GM12878 (cell line): Measurements from ENCODE around the gene BEND7. TPM values are rescaled to one million over a fixed set of nuclear protein-coding genes. Genes with fewer than 3 reads are reported as not detected.

Experiments
- ATAC-seq: fragments of 200-7000 bp; cut with Tn5 transposase; 3 replicates; pipeline ENCODE4 v1.9.1; 2020; ENCODE audit warnings: mild to moderate bottlenecking, moderate library complexity
- BruUV-seq: library from RNA; stranded (reverse); fragments of 400-500 nt; replicated peaks from 2 replicates; lab custom pipeline; 2021; lab: Mats Ljungman, UMichigan
- CTCF ChIA-PET: fragments of 300-600 bp; sonication (Branson Sonifier 250); formaldehyde crosslinking; extraction: SDS; loops from one replicate; lab custom pipeline; 2021; ENCODE audit warnings: inconsistent platforms; lab: Yijun Ruan, JAX
- POLR2A ChIA-PET: fragments of 350-600 bp; formaldehyde crosslinking; extraction: SDS; loops from one replicate; lab custom pipeline; 2021; ENCODE audit warnings: inconsistent platforms; lab: Charles Lee
- RAD21 ChIA-PET: fragments of 300-600 bp; sonication (Branson Sonifier 250); formaldehyde crosslinking; loops from one replicate; lab custom pipeline; 2023; ENCODE audit warnings: antibody characterized with exemption; ENCODE audit not compliant: unreplicated experiment; lab: Charles Lee
- SMC1A ChIA-PET: fragments of 300-600 bp; sonication (Branson Sonifier 250); formaldehyde crosslinking; loops from one replicate; lab custom pipeline; 2023; ENCODE audit not compliant: unreplicated experiment, uncharacterized antibody; lab: Charles Lee
- DNase-seq: peaks from one replicate; pipeline ENCODE4 v3.0.0-alpha.2; 2011; ENCODE audit warnings: low read depth, low spot score
- FAIRE-seq: peaks from 3 replicates; lab custom pipeline; 2011; peaks lifted over from hg19 to GRCh38; lab: Jason Lieb, UNC
- H2AFZ ChIP-seq: 2 replicates; pipeline ENCODE4 v1.6.0; 2011; ENCODE audit warnings: low read depth, low read length, control low read depth; ENCODE audit not compliant: control insufficient read depth
- H3K27ac ChIP-seq: 2 replicates; pipeline ENCODE4 v1.5.1; 2011; ENCODE audit warnings: control low read depth; ENCODE audit not compliant: control insufficient read depth, insufficient read depth
- H3K27me3 ChIP-seq, 2 experiments: replicated peaks in 1 of 2; 2 replicates each; pipeline versions ENCODE4 v1.6.0 to v1.6.1; 2011; ENCODE audit warnings: low read length in 1 of 2; ENCODE audit not compliant: control insufficient read depth in 2 of 2, insufficient read depth in 2 of 2
- H3K36me3 ChIP-seq, 2 experiments: 2 replicates each; pipeline ENCODE4 v1.5.1; 2011; ENCODE audit warnings: low read length in 1 of 2; ENCODE audit not compliant: control insufficient read depth in 2 of 2, insufficient read depth in 2 of 2
- H3K4me1 ChIP-seq: 2 replicates; pipeline ENCODE4 v1.6.1; 2011; ENCODE audit warnings: mild to moderate bottlenecking, low read length, moderate library complexity, mixed read lengths; ENCODE audit not compliant: control insufficient read depth, insufficient read depth
- H3K4me2 ChIP-seq: 2 replicates; pipeline ENCODE4 v1.6.0; 2011; ENCODE audit warnings: control low read depth; ENCODE audit not compliant: control insufficient read depth, insufficient read depth
- H3K4me3 ChIP-seq: fragments of 200-600 bp; sonication (generic); 2 replicates; pipeline ENCODE4 v1.5.1; 2016
- H3K79me2 ChIP-seq: 2 replicates; pipeline ENCODE4 v1.6.0; 2011; ENCODE audit warnings: low read length; ENCODE audit not compliant: control insufficient read depth, insufficient read depth
- H3K9ac ChIP-seq: 2 replicates; pipeline ENCODE4 v1.8.0; 2011; ENCODE audit warnings: low read length, control low read depth, mixed read lengths; ENCODE audit not compliant: control insufficient read depth, insufficient read depth
- H3K9me3 ChIP-seq: replicated peaks from 3 replicates; pipeline ENCODE4 v1.5.1; 2011; ENCODE audit warnings: mild to moderate bottlenecking, low read length; ENCODE audit not compliant: control insufficient read depth, insufficient read depth
- H4K20me1 ChIP-seq: 2 replicates; pipeline ENCODE4 v1.6.0; 2011; ENCODE audit not compliant: control insufficient read depth, insufficient read depth
- CREM ChIP-seq: IDR thresholded peaks from 2 replicates; pipeline ENCODE4 v1.6.1; 2014; ENCODE audit warnings: antibody characterized with exemption, low read depth
- CUX1 ChIP-seq: IDR thresholded peaks from 2 replicates; pipeline ENCODE4 v1.6.1; 2012; ENCODE audit warnings: improper control_type of control experiment, low read depth, low read length; ENCODE audit not compliant: insufficient replicate concordance
- HDAC6 ChIP-seq: fragments of 200-600 bp; sonication (generic); IDR thresholded peaks from one replicate; pipeline ENCODE4 v1.8.0; 2017; ENCODE audit warnings: antibody characterized with exemption; ENCODE audit not compliant: unreplicated experiment
- SMAD1 ChIP-seq: fragments of 450-650 bp; IDR thresholded peaks from 2 replicates; pipeline ENCODE4 v1.6.1; 2018; ENCODE audit warnings: mild to moderate bottlenecking, low read depth; ENCODE audit not compliant: partially characterized antibody
- WGBS: methylation state at CpG from one replicate; pipeline ENCODE4 v1.1.6; 2016; ENCODE audit warnings: low lambda C conversion rate; ENCODE audit not compliant: insufficient replicate concordance, insufficient coverage; ENCODE audit errors: missing lambda C conversion rate; 5-methylcytosine and 5-hydroxymethylcytosine counted together
- in situ Hi-C: fragments of 300-500 bp; cut with MboI; formaldehyde crosslinking; loops from 9 replicates; pipeline ENCODE4 v1.14.3; 2018; ENCODE audit warnings: mixed read lengths
- intact Hi-C: fragments of 100-400 bp; cut with micrococcal nuclease; formaldehyde crosslinking; loops from one replicate; pipeline ENCODE4 v1.14.2; 2022; ENCODE audit not compliant: unreplicated experiment
- polyA plus RNA-seq, 11 experiments: library from polyadenylated mRNA; depleted of rRNA in 4 of 11; unstranded in 6 of 11; stranded (reverse) in 5 of 11; fragments of >200 nt; fragmentation: Nextera tagmentation in 4 of 11; fragmentation: Illumina TruSeq in 1 of 11; extraction: Ambion mirVana in 4 of 11; extraction: Trizol in 1 of 11; gene quantifications; 1 replicate in 1 of 11; 2 replicates in 10 of 11; pipeline versions ENCODE4 v1.2.1 to v1.2.3, GENCODE V29; 2011 to 2016; ENCODE audit warnings: inconsistent platforms in 2 of 11, missing spikeins in 2 of 11, low read depth in 1 of 11
- total RNA-seq, 4 experiments: library from RNA; depleted of rRNA in 3 of 4; stranded (reverse); fragments of >200 nt in 3 of 4; fragmentation: Illumina TruSeq in 1 of 4; extraction: Trizol in 1 of 4; gene quantifications; 2 replicates each; pipeline versions ENCODE4 v1.2.1 to v1.2.3, GENCODE V29; 2013 to 2021

The BEND7 gene
- total and polyA plus RNA-seq, 10 of the 15 experiments (the other 5 are each of a cell fraction or from before 2014, with no cell fraction given) = not detected

- Histone ChIP-seq H3K4me2 (no peak overlapping the region), H2AFZ (no peak overlapping the region), H3K4me1 (peaks cover under 1% of the 10 kb centered on the region), H3K27me3 (peaks cover 2 to 5% of the 10 kb centered on the region in 2 experiments; a peak in 2 of 4 replicates), H4K20me1 (no peaks in the 10 kb centered on the region), H3K9me3 (no peaks in the 10 kb centered on the region), H3K79me2 (no peaks in the 10 kb centered on the region), H3K36me3 (no peaks in the 10 kb centered on the region), H3K9ac (no peak overlapping the region), H3K27ac (no peak overlapping the region), H3K4me3 (no peak overlapping the region)
- ChIA-PET RAD21 (no interaction called here), POLR2A (no interaction called here), CTCF (interaction anchor here (0.6 kb wide), 1 partner anchor 316 kb away, joined by 4 read pairs; no protein-coding TSS in a partner anchor), SMC1A (no interaction called here)
- TF ChIP-seq CUX1 (no peak), CREM (no peak), SMAD1 (no peak), HDAC6 (no peak)
- ATAC-seq = no peak
- intact Hi-C loops = no loop called here
- no peak for FAIRE-seq
- WGBS = 72% methylated on average over 7 of the region's 7 CpGs
- no peak for DNase-seq
- no TSS peak for BruUV-seq
- in situ Hi-C loops = no loop called here
Observed at GRCh38 chr10:13489035-13489599, 39.7 kb downstream of the BEND7 start.
